Measurements from ENCODE around the gene SNX10.

The SNX10 gene

GRCh38 chr7:26404189-26404996, 112.7 kb downstream of the SNX10 start:
- DNase-seq (ENCODE audit: low read depth in 2 of 2), result no peak

GRCh38 chr7:26406433-26406832, 114.8 kb downstream of the SNX10 start:
- no peak for DNase-seq (ENCODE audit: low read depth in 2 of 2)

- DNase-seq (ENCODE audit: low read depth in 2 of 2), result no peak
These were observed 118.2 kb downstream of the SNX10 start for GRCh38 chr7:26409661-26410547.

- DNase-seq (ENCODE audit: low read depth in 2 of 2), result no peak
These were observed 121.5 kb downstream of the SNX10 start for GRCh38 chr7:26413007-26413691.

- no peak for DNase-seq (ENCODE audit: low read depth in 2 of 2)
These were observed 124.3 kb downstream of the SNX10 start for GRCh38 chr7:26416004-26416403.

- DNase-seq (ENCODE audit: low read depth in 2 of 2), result no peak
These were observed 126.3 kb downstream of the SNX10 start for GRCh38 chr7:26417911-26418413.

GRCh38 chr7:26419198-26419597, 127.5 kb downstream of the SNX10 start:
- DNase-seq (ENCODE audit: low read depth in 2 of 2), result no peak

GRCh38 chr7:26420422-26421019, 128.9 kb downstream of the SNX10 start:
- DNase-seq (ENCODE audit: low read depth in 2 of 2), result no peak

GRCh38 chr7:26422761-26423160, 131.1 kb downstream of the SNX10 start:
- no peak for DNase-seq (ENCODE audit: low read depth in 2 of 2)

GRCh38 chr7:26423436-26423835, 131.8 kb downstream of the SNX10 start:
- no peak for DNase-seq (ENCODE audit: low read depth in 2 of 2)

All from stimulated activated CD8-positive, alpha-beta memory T cell treated with anti-CD3 and anti-CD28 coated beads, Interleukin-2, amount 100 ng/mL, for 1 hour (primary cell).